ENCODE data around the gene IRX4.

DNA sequence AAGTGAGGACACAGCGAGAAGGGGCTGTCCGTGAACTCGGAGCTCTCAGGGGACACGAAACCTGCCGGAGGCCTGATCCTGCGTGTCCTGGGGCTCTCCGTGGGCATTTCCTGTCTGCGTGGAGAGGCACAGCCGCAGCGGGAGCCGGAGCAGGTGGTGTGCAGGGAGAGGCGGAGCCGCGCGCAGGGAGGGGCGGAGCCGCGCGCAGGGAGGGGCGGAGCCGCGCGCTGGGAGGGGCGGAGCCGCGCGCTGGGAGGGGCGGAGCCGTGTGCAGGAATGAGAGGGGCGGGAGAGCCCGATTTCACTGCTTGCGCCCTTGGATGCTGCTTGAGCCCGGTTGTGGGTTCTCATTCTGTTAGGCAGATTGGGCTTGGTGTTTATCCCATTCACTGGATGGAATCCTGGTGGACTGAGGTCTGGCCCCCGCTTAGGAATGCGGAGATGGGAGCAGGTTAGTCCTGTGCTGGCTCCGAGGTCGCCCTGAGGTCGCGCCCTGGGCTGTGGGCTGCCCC, 54.8 kb downstream of the IRX4 start:
- TF ChIP-seq CTCF (conservative IDR thresholded peaks at IDR 0.05 in 1 of 2, IDR thresholded peaks at IDR 0.05 in 1 of 2; ENCODE audit: low read depth in 1 of 2, low read length in 2 of 2) = no peak
- TF ChIP-seq EZH2 (IDR thresholded peaks at IDR 0.05; ENCODE audit: low read length, missing control alignments) = no peak

All from fibroblast of lung (primary cell).